GM23338 (cell line): Measurements from ENCODE around the gene ARHGEF11. TPM values are rescaled to one million over a fixed set of nuclear protein-coding genes. Genes with fewer than 3 reads are reported as not detected.

Experiments
- ATAC-seq: fragments of 200-7000 bp; cut with Tn5 transposase; 3 replicates; pipeline ENCODE4 v1.9.1; 2020
- DNase-seq: peaks from one replicate; pipeline ENCODE4 v3.0.0-alpha.2; 2015; ENCODE audit warnings: low spot score
- H2AFZ ChIP-seq: fragments of 200-600 bp; sonication (generic); 2 replicates; pipeline ENCODE4 v1.8.0; 2016; ENCODE audit warnings: antibody characterized with exemption, mild to moderate bottlenecking, moderate library complexity
- H3F3A ChIP-seq: fragments of 200-600 bp; sonication (generic); replicated peaks from 2 replicates; pipeline ENCODE4 v1.8.0; 2017; ENCODE audit warnings: antibody characterized with exemption, mixed run types, low read depth
- H3K27ac ChIP-seq: fragments of 200-600 bp; sonication (generic); 2 replicates; pipeline ENCODE4 v1.6.1; 2016; ENCODE audit warnings: low read depth
- H3K27me3 ChIP-seq: fragments of 200-600 bp; sonication (generic); 2 replicates; pipeline ENCODE4 v1.8.0; 2016; ENCODE audit warnings: mild to moderate bottlenecking, mixed run types, moderate library complexity; ENCODE audit not compliant: insufficient read depth
- H3K36me3 ChIP-seq: fragments of 200-600 bp; sonication (generic); 2 replicates; pipeline ENCODE4 v1.8.0; 2016; ENCODE audit warnings: mild to moderate bottlenecking; ENCODE audit not compliant: insufficient read depth
- H3K4me1 ChIP-seq: fragments of 200-600 bp; sonication (generic); 2 replicates; pipeline ENCODE4 v1.8.0; 2016; ENCODE audit warnings: mild to moderate bottlenecking, moderate library complexity; ENCODE audit not compliant: insufficient read depth
- H3K4me2 ChIP-seq: fragments of 200-600 bp; sonication (generic); 2 replicates; pipeline ENCODE4 v1.7.1; 2017; ENCODE audit warnings: mixed run types
- H3K4me3 ChIP-seq: fragments of 200-600 bp; sonication (generic); 2 replicates; pipeline ENCODE4 v1.6.1; 2016; ENCODE audit warnings: mixed run types
- H3K79me2 ChIP-seq: fragments of 200-600 bp; sonication (generic); replicated peaks from 2 replicates; pipeline ENCODE4 v1.8.0; 2017; ENCODE audit warnings: mild to moderate bottlenecking; ENCODE audit not compliant: insufficient read depth
- H3K9me2 ChIP-seq: fragments of 200-600 bp; sonication (generic); 2 replicates; pipeline ENCODE4 v1.8.0; 2017; ENCODE audit not compliant: insufficient read depth
- H4K20me1 ChIP-seq: fragments of 200-600 bp; sonication (generic); replicated peaks from 2 replicates; pipeline ENCODE4 v1.8.0; 2017; ENCODE audit warnings: mild to moderate bottlenecking; ENCODE audit not compliant: insufficient read depth
- H3K27ac Mint-ChIP-seq: 2 replicates; pipeline ENCODE4 v1.8.0; 2020; ENCODE audit warnings: inconsistent platforms, mild to moderate bottlenecking, moderate library complexity, mixed read lengths
- H3K27me3 Mint-ChIP-seq: 3 replicates; pipeline ENCODE4 v1.8.0; 2022; ENCODE audit warnings: low read depth, mild to moderate bottlenecking, moderate library complexity, mixed read lengths, inconsistent platforms; ENCODE audit not compliant: insufficient read depth, poor library complexity
- H3K36me3 Mint-ChIP-seq: 3 replicates; pipeline ENCODE4 v1.8.0; 2021; ENCODE audit warnings: low read depth, mild to moderate bottlenecking, inconsistent platforms, moderate library complexity, mixed read lengths
- H3K4me1 Mint-ChIP-seq: 3 replicates; pipeline ENCODE4 v1.8.0; 2020; ENCODE audit warnings: mild to moderate bottlenecking, inconsistent platforms, mixed read lengths
- H3K4me3 Mint-ChIP-seq: 3 replicates; pipeline ENCODE4 v1.8.0; 2021; ENCODE audit warnings: moderate library complexity, mild to moderate bottlenecking, inconsistent platforms, mixed read lengths
- H3K9me3 Mint-ChIP-seq: 3 replicates; pipeline ENCODE4 v1.8.0; 2020; ENCODE audit warnings: moderate library complexity, mild to moderate bottlenecking, inconsistent platforms, mixed read lengths
- CREB1 ChIP-seq: fragments of 250-450 bp; sonication (Bioruptor Pico); IDR thresholded peaks from 2 replicates; pipeline ENCODE4 v1.5.0; 2020; ENCODE audit warnings: low read depth, mild to moderate bottlenecking, moderate library complexity
- EZH2 ChIP-seq: fragments of 200-600 bp; sonication (generic); IDR thresholded peaks from one replicate; pipeline ENCODE4 v1.8.0; 2017; ENCODE audit warnings: antibody characterized with exemption, mild to moderate bottlenecking, low read depth; ENCODE audit not compliant: unreplicated experiment
- NANOG ChIP-seq: IDR thresholded peaks from 2 replicates; pipeline ENCODE4 v1.6.1; 2016; ENCODE audit warnings: antibody characterized with exemption, borderline replicate concordance
- POLR2AphosphoS5 ChIP-seq: IDR thresholded peaks from 2 replicates; pipeline ENCODE4 v1.6.1; 2016; ENCODE audit warnings: antibody characterized with exemption, low read depth
- STAT1 ChIP-seq: IDR thresholded peaks from one replicate; pipeline ENCODE4 v1.6.1; 2016; ENCODE audit warnings: antibody characterized with exemption; ENCODE audit not compliant: unreplicated experiment
- ZNF114 ChIP-seq: fragments of 250-450 bp; sonication (Bioruptor Pico); IDR thresholded peaks from 2 replicates; pipeline ENCODE4 v1.5.0; 2020; ENCODE audit warnings: mild to moderate bottlenecking, moderate library complexity
- ZNF331 ChIP-seq: fragments of 250-450 bp; sonication (Bioruptor Pico); IDR thresholded peaks from 2 replicates; pipeline ENCODE4 v1.5.0; 2020; ENCODE audit warnings: low read depth, mild to moderate bottlenecking, moderate library complexity
- polyA plus RNA-seq: library from polyadenylated mRNA; unstranded; fragments of >200 nt; fragmentation: Nextera tagmentation; extraction: Ambion mirVana; gene quantifications from 2 replicates; pipeline ENCODE4 v1.2.1, GENCODE V29; 2016
- total RNA-seq: library from RNA; depleted of rRNA; stranded (reverse); fragments of >200 nt; shearing (Covaris generic); gene quantifications from 2 replicates; pipeline ENCODE4 v1.2.3, GENCODE V29; 2014
- TF ChIP-seq, protein P1 (sequence below): IDR thresholded peaks from one replicate; pipeline ENCODE4 v1.6.1; 2018; ENCODE audit warnings: antibody characterized with exemption; ENCODE audit not compliant: unreplicated experiment
- TF ChIP-seq, protein P2 (sequence below): IDR thresholded peaks from 2 replicates; pipeline ENCODE4 v1.6.1; 2016; ENCODE audit warnings: antibody characterized with exemption

The ARHGEF11 gene
- total and polyA plus RNA-seq, 2 experiments from 2014 or later: 12.3 to 33.7 TPM

- H3K4me1 ChIP-seq: peaks cover 17% of the 10 kb centered on the region
- TF ChIP-seq EZH2 (no peak), ZNF331 (CRISPR knock-in tag) (no peak), STAT1 (no peak), CREB1 (CRISPR knock-in tag) (no peak), NANOG (no peak), ZNF114 (CRISPR knock-in tag) (no peak), POLR2AphosphoS5 (no peak)
- TF ChIP-seq, protein P1, sequence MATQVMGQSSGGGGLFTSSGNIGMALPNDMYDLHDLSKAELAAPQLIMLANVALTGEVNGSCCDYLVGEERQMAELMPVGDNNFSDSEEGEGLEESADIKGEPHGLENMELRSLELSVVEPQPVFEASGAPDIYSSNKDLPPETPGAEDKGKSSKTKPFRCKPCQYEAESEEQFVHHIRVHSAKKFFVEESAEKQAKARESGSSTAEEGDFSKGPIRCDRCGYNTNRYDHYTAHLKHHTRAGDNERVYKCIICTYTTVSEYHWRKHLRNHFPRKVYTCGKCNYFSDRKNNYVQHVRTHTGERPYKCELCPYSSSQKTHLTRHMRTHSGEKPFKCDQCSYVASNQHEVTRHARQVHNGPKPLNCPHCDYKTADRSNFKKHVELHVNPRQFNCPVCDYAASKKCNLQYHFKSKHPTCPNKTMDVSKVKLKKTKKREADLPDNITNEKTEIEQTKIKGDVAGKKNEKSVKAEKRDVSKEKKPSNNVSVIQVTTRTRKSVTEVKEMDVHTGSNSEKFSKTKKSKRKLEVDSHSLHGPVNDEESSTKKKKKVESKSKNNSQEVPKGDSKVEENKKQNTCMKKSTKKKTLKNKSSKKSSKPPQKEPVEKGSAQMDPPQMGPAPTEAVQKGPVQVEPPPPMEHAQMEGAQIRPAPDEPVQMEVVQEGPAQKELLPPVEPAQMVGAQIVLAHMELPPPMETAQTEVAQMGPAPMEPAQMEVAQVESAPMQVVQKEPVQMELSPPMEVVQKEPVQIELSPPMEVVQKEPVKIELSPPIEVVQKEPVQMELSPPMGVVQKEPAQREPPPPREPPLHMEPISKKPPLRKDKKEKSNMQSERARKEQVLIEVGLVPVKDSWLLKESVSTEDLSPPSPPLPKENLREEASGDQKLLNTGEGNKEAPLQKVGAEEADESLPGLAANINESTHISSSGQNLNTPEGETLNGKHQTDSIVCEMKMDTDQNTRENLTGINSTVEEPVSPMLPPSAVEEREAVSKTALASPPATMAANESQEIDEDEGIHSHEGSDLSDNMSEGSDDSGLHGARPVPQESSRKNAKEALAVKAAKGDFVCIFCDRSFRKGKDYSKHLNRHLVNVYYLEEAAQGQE: no peak
- TF ChIP-seq, protein P2, sequence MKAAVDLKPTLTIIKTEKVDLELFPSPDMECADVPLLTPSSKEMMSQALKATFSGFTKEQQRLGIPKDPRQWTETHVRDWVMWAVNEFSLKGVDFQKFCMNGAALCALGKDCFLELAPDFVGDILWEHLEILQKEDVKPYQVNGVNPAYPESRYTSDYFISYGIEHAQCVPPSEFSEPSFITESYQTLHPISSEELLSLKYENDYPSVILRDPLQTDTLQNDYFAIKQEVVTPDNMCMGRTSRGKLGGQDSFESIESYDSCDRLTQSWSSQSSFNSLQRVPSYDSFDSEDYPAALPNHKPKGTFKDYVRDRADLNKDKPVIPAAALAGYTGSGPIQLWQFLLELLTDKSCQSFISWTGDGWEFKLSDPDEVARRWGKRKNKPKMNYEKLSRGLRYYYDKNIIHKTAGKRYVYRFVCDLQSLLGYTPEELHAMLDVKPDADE: no peak
- no peaks in the 10 kb centered on the region for H3K36me3 ChIP-seq
- no peak overlapping the region for H3K4me3 ChIP-seq
- Mint-ChIP-seq H3K4me1 (peaks cover 20% of the 10 kb centered on the region), H3K36me3 (no peaks in the 10 kb centered on the region; the same call in 2 of the 3 replicates), H3K27me3 (peaks cover 14% of the 10 kb centered on the region), H3K27ac (no peak overlapping the region), H3K4me3 (no peak overlapping the region), H3K9me3 (no peaks in the 10 kb centered on the region)
- no peaks in the 10 kb centered on the region for H3K27me3 ChIP-seq
- ATAC-seq (no peak), DNase-seq (no peak)
- no peak overlapping the region for H3K27ac ChIP-seq
- H3F3A ChIP-seq: no peaks in the 10 kb centered on the region
- H3K9me2 ChIP-seq: no peaks in the 10 kb centered on the region
- peak overlapping the region; percentile 75; the same call in 1 of the 2 replicates for H2AFZ ChIP-seq
- H3K4me2 ChIP-seq: no peak overlapping the region
- no peaks in the 10 kb centered on the region for H3K79me2 ChIP-seq
- no peaks in the 10 kb centered on the region for H4K20me1 ChIP-seq
Observed at GRCh38 chr1:157091186-157091585, 45.6 kb upstream of the ARHGEF11 start.

GRCh38 chr1:157090771-157091170 is 45.2 kb upstream of the ARHGEF11 start:
- no peak for DNase-seq
- H3K4me3 Mint-ChIP-seq: no peak overlapping the region
- H3K27ac ChIP-seq: no peak overlapping the region
- no peak overlapping the region for H3K4me3 ChIP-seq
- no peaks in the 10 kb centered on the region for H3K36me3 ChIP-seq
- no peaks in the 10 kb centered on the region for H4K20me1 ChIP-seq
- peak overlapping the region; percentile 75 for H2AFZ ChIP-seq
- H3K4me1 ChIP-seq: peaks cover 21% of the 10 kb centered on the region
- no peaks in the 10 kb centered on the region for H3K9me2 ChIP-seq
- H3K9me3 Mint-ChIP-seq: no peaks in the 10 kb centered on the region
- no peaks in the 10 kb centered on the region for H3F3A ChIP-seq
- no peaks in the 10 kb centered on the region for H3K27me3 ChIP-seq
- H3K4me2 ChIP-seq: no peak overlapping the region
- H3K36me3 Mint-ChIP-seq: no peaks in the 10 kb centered on the region; the same call in 2 of the 3 replicates
- no peak overlapping the region for H3K27ac Mint-ChIP-seq
- H3K4me1 Mint-ChIP-seq: peaks cover 20% of the 10 kb centered on the region
- no peaks in the 10 kb centered on the region for H3K79me2 ChIP-seq
- no peak for ATAC-seq
- H3K27me3 Mint-ChIP-seq: peaks cover 14% of the 10 kb centered on the region
- no peak for TF ChIP-seq ZNF114 (CRISPR knock-in tag)
- TF ChIP-seq POLR2AphosphoS5: no peak
- no peak for TF ChIP-seq STAT1
- no peak for TF ChIP-seq CREB1 (CRISPR knock-in tag)
- TF ChIP-seq, protein P1: no peak
- TF ChIP-seq, protein P2: no peak
